Ishikawa (cell line): ENCODE measurements around the gene ATP23.

Experiments
- CEBPB ChIP-seq: IDR thresholded peaks from 2 replicates; pipeline ENCODE4 v1.6.1; 2012
- CREB1 ChIP-seq: IDR thresholded peaks from 2 replicates; pipeline ENCODE4 v1.6.1; 2012; ENCODE audit warnings: low read depth
- EGR1 ChIP-seq: IDR thresholded peaks from 2 replicates; pipeline ENCODE4 v1.6.1; 2012
- EP300 ChIP-seq: IDR thresholded peaks from 2 replicates; pipeline ENCODE4 v1.6.1; 2012; ENCODE audit warnings: borderline replicate concordance
- FOXM1 ChIP-seq: IDR thresholded peaks from 2 replicates; pipeline ENCODE4 v1.6.1; 2012; ENCODE audit warnings: low read depth, borderline replicate concordance
- NFIC ChIP-seq: IDR thresholded peaks from 2 replicates; pipeline ENCODE4 v1.6.1; 2012
- RAD21 ChIP-seq: IDR thresholded peaks from 2 replicates; pipeline ENCODE4 v1.6.1; 2012; ENCODE audit warnings: low read depth
- TAF1 ChIP-seq: IDR thresholded peaks from 2 replicates; pipeline ENCODE4 v1.6.1; 2012; ENCODE audit warnings: low read depth, mild to moderate bottlenecking
- TCF12 ChIP-seq: IDR thresholded peaks from 2 replicates; pipeline ENCODE4 v1.6.1; 2012; ENCODE audit warnings: low read depth
- TEAD4 ChIP-seq: IDR thresholded peaks from 2 replicates; pipeline ENCODE4 v1.6.1; 2012
- YY1 ChIP-seq: IDR thresholded peaks from 2 replicates; pipeline ENCODE4 v1.6.1; 2012; ENCODE audit warnings: low read depth
- ZBTB7A ChIP-seq: IDR thresholded peaks from 2 replicates; pipeline ENCODE4 v1.6.1; 2012; ENCODE audit warnings: low read depth
- TF ChIP-seq, protein P1 (sequence below): IDR thresholded peaks from 2 replicates; pipeline ENCODE4 v1.6.1; 2012
- TF ChIP-seq, protein P2 (sequence below): IDR thresholded peaks from 2 replicates; pipeline ENCODE4 v1.6.1; 2012; ENCODE audit warnings: low read depth, mild to moderate bottlenecking
- TF ChIP-seq, protein P3 (sequence below): IDR thresholded peaks from 2 replicates; pipeline ENCODE4 v1.6.1; 2012

The ATP23 gene

DNA sequence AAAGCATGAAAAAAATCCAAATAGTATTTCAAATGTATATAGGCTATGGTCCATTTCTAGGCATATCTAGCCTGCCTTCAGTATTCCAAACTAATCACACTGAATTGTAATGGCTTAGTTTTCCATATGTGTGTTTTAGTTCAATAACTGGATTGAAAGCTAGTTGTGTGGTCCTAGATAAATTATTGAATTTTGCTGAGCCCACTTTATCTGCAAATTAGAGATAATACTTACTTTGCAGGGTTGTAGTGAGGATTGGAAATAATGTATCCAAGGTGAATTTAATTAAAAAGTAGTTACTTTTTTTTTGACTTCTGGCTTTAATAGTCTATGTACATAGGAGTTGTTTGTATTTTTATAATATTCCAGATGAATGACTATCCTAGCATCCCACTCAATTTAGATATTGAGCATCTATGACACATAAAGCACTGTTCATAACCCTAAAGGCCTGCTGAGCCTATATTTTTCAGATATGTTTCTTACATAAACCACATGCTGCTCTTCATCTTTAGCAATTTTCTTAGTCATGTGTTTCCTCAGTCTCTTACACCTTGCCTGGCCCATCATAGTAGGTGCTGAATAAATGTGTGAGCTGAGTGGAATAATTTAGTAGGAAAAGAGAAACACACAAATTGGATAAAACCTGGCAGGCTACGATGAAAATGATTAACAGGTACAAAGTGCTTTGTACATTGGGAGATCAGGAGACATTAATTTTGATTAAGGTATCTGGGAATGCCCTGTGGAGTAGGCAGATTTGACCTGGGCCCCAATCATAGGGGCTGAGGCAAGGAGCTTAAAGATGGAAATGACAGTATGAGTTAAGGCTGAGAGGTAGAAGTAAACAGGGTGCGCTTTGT lies 1.1 kb upstream of the ATP23 start:
- TF ChIP-seq TAF1 (no peak), YY1 (no peak)

DNA sequence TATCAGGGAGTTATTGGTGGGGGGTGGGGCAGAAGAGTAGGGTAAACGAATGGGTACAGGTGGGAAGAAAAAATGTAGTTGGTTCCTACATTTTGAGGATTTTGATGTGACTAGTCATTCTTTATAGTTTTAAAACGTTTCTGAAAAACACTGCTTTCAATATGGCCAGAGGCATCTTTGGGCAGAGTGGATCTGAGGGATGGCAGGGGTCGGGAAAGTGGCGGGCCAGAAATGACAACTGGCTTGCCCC lies 527 bp upstream of the ATP23 start:
- TF ChIP-seq EGR1 = no peak

DNA sequence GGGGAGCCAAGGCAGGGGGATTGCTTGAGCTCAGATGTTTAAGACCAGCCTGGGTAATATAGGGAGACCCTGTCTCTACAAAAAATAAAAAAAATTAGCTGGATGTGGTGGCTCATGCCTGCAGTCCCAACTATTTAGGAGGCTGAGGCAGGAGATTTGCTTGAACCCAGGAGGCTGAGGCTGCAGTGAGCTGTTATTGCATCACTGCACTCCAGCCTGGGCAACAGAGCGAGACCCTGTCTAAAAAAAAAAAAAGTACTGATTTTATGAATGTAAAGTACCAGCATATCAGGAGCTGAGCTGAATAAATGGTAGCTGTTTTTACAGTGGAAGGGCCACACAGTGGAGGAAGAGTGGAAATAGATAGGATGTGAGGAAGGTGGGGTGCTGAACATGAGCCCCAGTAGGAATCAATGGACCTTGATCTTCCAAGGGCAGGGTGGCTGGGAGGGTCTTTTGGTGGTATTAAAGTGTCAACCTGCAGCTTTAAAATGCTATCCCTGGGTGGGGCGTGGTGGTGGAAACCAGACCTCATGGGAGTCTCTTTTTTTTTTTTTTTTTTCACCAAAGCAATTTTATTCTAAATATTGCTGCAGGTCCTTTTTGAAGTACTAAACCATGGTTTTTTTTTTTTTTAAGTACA lies 2.2 kb downstream of the ATP23 start:
- TF ChIP-seq, protein P1, sequence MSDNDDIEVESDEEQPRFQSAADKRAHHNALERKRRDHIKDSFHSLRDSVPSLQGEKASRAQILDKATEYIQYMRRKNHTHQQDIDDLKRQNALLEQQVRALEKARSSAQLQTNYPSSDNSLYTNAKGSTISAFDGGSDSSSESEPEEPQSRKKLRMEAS = no peak
- TF ChIP-seq CREB1 = no peak
- TF ChIP-seq, protein P2, sequence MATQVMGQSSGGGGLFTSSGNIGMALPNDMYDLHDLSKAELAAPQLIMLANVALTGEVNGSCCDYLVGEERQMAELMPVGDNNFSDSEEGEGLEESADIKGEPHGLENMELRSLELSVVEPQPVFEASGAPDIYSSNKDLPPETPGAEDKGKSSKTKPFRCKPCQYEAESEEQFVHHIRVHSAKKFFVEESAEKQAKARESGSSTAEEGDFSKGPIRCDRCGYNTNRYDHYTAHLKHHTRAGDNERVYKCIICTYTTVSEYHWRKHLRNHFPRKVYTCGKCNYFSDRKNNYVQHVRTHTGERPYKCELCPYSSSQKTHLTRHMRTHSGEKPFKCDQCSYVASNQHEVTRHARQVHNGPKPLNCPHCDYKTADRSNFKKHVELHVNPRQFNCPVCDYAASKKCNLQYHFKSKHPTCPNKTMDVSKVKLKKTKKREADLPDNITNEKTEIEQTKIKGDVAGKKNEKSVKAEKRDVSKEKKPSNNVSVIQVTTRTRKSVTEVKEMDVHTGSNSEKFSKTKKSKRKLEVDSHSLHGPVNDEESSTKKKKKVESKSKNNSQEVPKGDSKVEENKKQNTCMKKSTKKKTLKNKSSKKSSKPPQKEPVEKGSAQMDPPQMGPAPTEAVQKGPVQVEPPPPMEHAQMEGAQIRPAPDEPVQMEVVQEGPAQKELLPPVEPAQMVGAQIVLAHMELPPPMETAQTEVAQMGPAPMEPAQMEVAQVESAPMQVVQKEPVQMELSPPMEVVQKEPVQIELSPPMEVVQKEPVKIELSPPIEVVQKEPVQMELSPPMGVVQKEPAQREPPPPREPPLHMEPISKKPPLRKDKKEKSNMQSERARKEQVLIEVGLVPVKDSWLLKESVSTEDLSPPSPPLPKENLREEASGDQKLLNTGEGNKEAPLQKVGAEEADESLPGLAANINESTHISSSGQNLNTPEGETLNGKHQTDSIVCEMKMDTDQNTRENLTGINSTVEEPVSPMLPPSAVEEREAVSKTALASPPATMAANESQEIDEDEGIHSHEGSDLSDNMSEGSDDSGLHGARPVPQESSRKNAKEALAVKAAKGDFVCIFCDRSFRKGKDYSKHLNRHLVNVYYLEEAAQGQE = no peak
- TF ChIP-seq TCF12 = no peak
- no peak for TF ChIP-seq RAD21
- TF ChIP-seq, protein P3, sequence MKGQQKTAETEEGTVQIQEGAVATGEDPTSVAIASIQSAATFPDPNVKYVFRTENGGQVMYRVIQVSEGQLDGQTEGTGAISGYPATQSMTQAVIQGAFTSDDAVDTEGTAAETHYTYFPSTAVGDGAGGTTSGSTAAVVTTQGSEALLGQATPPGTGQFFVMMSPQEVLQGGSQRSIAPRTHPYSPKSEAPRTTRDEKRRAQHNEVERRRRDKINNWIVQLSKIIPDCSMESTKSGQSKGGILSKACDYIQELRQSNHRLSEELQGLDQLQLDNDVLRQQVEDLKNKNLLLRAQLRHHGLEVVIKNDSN = no peak
- no peak for TF ChIP-seq NFIC
- no peak for TF ChIP-seq YY1
- TF ChIP-seq EP300 = no peak
- TF ChIP-seq EGR1 = no peak

DNA sequence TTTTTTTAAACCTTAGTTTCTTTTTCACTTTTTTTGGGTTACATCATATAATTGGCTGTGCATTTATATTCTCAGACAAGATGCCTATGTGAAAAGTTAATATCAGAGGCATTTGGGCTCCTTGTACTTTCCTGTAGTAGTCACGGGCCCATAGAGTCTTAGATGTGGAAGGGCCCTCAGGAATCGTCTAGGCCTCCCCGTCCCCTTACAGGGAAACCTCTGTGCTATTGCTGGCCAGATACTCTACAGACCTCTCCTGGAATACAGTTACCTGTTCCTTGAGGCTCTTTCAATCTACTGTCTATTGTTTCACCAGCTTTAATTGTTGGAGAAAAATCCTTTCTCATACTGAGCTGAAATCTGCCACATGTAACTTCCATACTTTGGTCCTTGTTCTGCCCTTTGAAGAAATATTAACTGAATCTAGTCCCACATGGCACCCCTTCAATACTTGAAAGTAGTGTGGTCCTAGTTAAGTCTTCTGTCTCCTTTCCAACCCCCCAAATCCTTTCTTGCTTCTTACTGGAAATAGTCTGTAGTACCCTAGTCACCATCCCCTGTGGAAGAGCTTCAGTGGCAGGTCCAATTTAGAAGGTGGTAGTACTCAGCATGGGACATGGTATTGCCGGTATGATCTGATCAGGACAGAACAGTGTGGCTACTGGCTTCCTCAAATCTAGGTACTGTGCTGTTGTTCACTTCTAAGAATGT lies 3.1 kb downstream of the ATP23 start:
- TF ChIP-seq EGR1 (no peak), ZBTB7A (no peak), YY1 (no peak), TEAD4 (no peak), RAD21 (no peak), TAF1 (no peak), NFIC (no peak), CEBPB (no peak), CREB1 (no peak), TCF12 (no peak), FOXM1 (no peak)
- TF ChIP-seq, protein P1 = no peak
- TF ChIP-seq, protein P3 = no peak
- TF ChIP-seq, protein P2 = no peak

DNA sequence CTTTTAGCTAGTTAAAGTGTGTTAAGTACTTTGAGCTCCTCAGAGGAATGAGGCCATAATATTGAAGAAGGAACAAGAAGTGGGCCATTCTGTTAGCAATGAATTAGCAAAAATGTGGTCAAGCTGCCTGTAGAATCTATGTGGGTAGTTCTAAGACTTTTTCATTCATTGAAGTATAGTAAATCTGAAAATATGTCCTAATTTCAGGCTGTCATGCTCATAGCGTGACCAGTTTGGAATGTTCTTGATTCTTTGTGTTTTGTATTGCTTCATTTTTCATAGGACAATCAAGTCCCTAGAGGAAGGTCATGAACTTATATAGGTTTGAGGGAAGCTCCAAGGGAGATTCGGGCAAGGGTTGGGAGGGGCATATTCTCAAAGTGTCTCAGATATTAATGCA lies 11.4 kb downstream of the ATP23 start:
- TF ChIP-seq ZBTB7A = no peak
- TF ChIP-seq TEAD4 = no peak
- no peak for TF ChIP-seq YY1
- TF ChIP-seq CREB1 = no peak
- TF ChIP-seq TCF12 = no peak
- TF ChIP-seq, protein P3 = no peak
- TF ChIP-seq EP300 = no peak
- no peak for TF ChIP-seq FOXM1
- no peak for TF ChIP-seq NFIC
- TF ChIP-seq RAD21 = no peak

DNA sequence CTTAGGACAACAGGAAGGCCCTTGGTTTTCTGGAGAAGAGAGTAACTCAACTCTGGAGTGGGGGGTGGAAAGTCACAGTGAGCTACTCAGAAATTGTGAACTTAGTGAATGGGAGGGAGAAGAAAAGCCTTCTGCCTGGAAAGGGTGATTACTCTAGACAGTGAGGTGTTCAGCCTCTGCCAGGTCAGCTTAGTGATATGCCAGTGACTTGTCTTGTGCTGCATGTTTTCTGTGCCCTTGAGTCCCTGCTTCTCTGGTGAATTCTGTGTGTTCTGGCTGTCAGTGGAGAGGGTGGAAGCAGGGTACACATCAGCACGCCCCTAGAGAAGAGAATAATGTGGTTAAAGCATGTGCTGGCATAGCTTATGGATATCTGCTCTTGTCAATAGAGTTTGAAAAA lies 13.4 kb downstream of the ATP23 start:
- TF ChIP-seq, protein P1 = no peak
- TF ChIP-seq EP300 (no peak), CEBPB (no peak), RAD21 (no peak), TCF12 (no peak), TAF1 (no peak), EGR1 (no peak), YY1 (no peak), NFIC (no peak), FOXM1 (no peak), TEAD4 (no peak), CREB1 (no peak), ZBTB7A (no peak)
- TF ChIP-seq, protein P3 = no peak
- TF ChIP-seq, protein P2 = no peak
